ENCODE measurements around the gene OOSP1.

Gene OOSP1

GRCh38 chr11:59938132-59938531, at the start of gene OOSP1:
Gene OOSP1, plus strand, starts transcription at chr11:59938432. Its CDS starts 23 bp downstream, at chr11:59938455.
- no peak for ATAC-seq
- TF ChIP-seq TOX (CRISPR knock-in tag; IDR thresholded peaks at IDR 0.05; ENCODE audit: borderline replicate concordance): no peak
- no peak for TF ChIP-seq PPARA (CRISPR knock-in tag; IDR thresholded peaks at IDR 0.05; ENCODE audit: borderline replicate concordance)
- TF ChIP-seq SNAI2 (CRISPR knock-in tag; IDR thresholded peaks at IDR 0.05): no peak
- TF ChIP-seq ARNTL (CRISPR knock-in tag; IDR thresholded peaks at IDR 0.05; ENCODE audit: borderline replicate concordance, low read depth): no peak
- no peak for TF ChIP-seq ZNF70 (CRISPR knock-in tag; IDR thresholded peaks at IDR 0.05)
- no peak for TF ChIP-seq GLIS3 (CRISPR knock-in tag; IDR thresholded peaks at IDR 0.05)
- no peak for TF ChIP-seq ESRRG (CRISPR knock-in tag; IDR thresholded peaks at IDR 0.05)
- TF ChIP-seq ISL1 (CRISPR knock-in tag; IDR thresholded peaks at IDR 0.05): no peak
- no peak for TF ChIP-seq CSDC2 (CRISPR knock-in tag; IDR thresholded peaks at IDR 0.05)
- no peak for TF ChIP-seq ZFP3 (CRISPR knock-in tag; IDR thresholded peaks at IDR 0.05)
- no peak for TF ChIP-seq CSRNP3 (CRISPR knock-in tag; IDR thresholded peaks at IDR 0.05)
- no peak for TF ChIP-seq BACH2 (CRISPR knock-in tag; IDR thresholded peaks at IDR 0.05; ENCODE audit: borderline replicate concordance)
- TF ChIP-seq ZFP30 (CRISPR knock-in tag; IDR thresholded peaks at IDR 0.05): no peak
- no peak for TF ChIP-seq OSR1 (CRISPR knock-in tag; IDR thresholded peaks at IDR 0.05)

- no peak for ATAC-seq
- TF ChIP-seq CSRNP3 (CRISPR knock-in tag; IDR thresholded peaks at IDR 0.05) (no peak), ZNF565 (CRISPR knock-in tag; conservative IDR thresholded peaks at IDR 0.05; ENCODE audit: low read depth) (no peak), ESRRG (CRISPR knock-in tag; IDR thresholded peaks at IDR 0.05) (no peak), ZFP3 (CRISPR knock-in tag; IDR thresholded peaks at IDR 0.05) (no peak), POU6F1 (CRISPR knock-in tag; IDR thresholded peaks at IDR 0.05; ENCODE audit: borderline replicate concordance, low read depth) (no peak), TSHZ2 (CRISPR knock-in tag; IDR thresholded peaks at IDR 0.05) (no peak), TOX (CRISPR knock-in tag; IDR thresholded peaks at IDR 0.05; ENCODE audit: borderline replicate concordance) (no peak), SNAI2 (CRISPR knock-in tag; IDR thresholded peaks at IDR 0.05) (no peak), OSR1 (CRISPR knock-in tag; IDR thresholded peaks at IDR 0.05) (no peak), ARNTL (CRISPR knock-in tag; IDR thresholded peaks at IDR 0.05; ENCODE audit: borderline replicate concordance, low read depth) (no peak), PPARA (CRISPR knock-in tag; IDR thresholded peaks at IDR 0.05; ENCODE audit: borderline replicate concordance) (no peak), ZNF70 (CRISPR knock-in tag; IDR thresholded peaks at IDR 0.05) (no peak), CREB5 (CRISPR knock-in tag; IDR thresholded peaks at IDR 0.05; ENCODE audit: low read depth) (no peak), ZFP30 (CRISPR knock-in tag; IDR thresholded peaks at IDR 0.05) (no peak), BACH2 (CRISPR knock-in tag; IDR thresholded peaks at IDR 0.05; ENCODE audit: borderline replicate concordance) (no peak), CSDC2 (CRISPR knock-in tag; IDR thresholded peaks at IDR 0.05) (no peak), ISL1 (CRISPR knock-in tag; IDR thresholded peaks at IDR 0.05) (no peak)
Measured at GRCh38 chr11:59891781-59892181, 46.5 kb upstream of the OOSP1 start.

- ATAC-seq: no peak
- TF ChIP-seq ZC3H10 (CRISPR knock-in tag; IDR thresholded peaks at IDR 0.05) (no peak), CSRNP3 (CRISPR knock-in tag; IDR thresholded peaks at IDR 0.05) (no peak), OSR1 (CRISPR knock-in tag; IDR thresholded peaks at IDR 0.05) (no peak), TSHZ2 (CRISPR knock-in tag; IDR thresholded peaks at IDR 0.05) (no peak), CREB5 (CRISPR knock-in tag; IDR thresholded peaks at IDR 0.05; ENCODE audit: low read depth) (no peak), ISL1 (CRISPR knock-in tag; IDR thresholded peaks at IDR 0.05) (no peak), CSDC2 (CRISPR knock-in tag; IDR thresholded peaks at IDR 0.05) (no peak), ZNF70 (CRISPR knock-in tag; IDR thresholded peaks at IDR 0.05) (no peak), SNAI2 (CRISPR knock-in tag; IDR thresholded peaks at IDR 0.05) (no peak), TOX (CRISPR knock-in tag; IDR thresholded peaks at IDR 0.05; ENCODE audit: borderline replicate concordance) (no peak), BACH2 (CRISPR knock-in tag; IDR thresholded peaks at IDR 0.05; ENCODE audit: borderline replicate concordance) (no peak), PPARA (CRISPR knock-in tag; IDR thresholded peaks at IDR 0.05; ENCODE audit: borderline replicate concordance) (no peak), ZFP3 (CRISPR knock-in tag; IDR thresholded peaks at IDR 0.05) (no peak), GLIS3 (CRISPR knock-in tag; IDR thresholded peaks at IDR 0.05) (no peak)
Measured at GRCh38 chr11:59894616-59895015, 43.6 kb upstream of the OOSP1 start.

Data from SK-N-SH treated with all-trans-retinoic acid at 6 μM for 48 hours (cell line).